ENCODE results near the gene TOB1. TPM values are rescaled to one million over a fixed set of nuclear protein-coding genes. Genes with fewer than 3 reads are reported as not detected.

The TOB1 gene
- total and polyA plus RNA-seq, 2 donors (not counting 1 experiment from before 2014, with no cell fraction given), result 22.0 to 40.5 TPM

GRCh38 chr17:50816771-50817751, 49.1 kb downstream of the TOB1 start:
- Histone ChIP-seq H3K27ac (ENCODE audit: insufficient read depth, low read length) (no peak overlapping the region), H3K4me1 (ENCODE audit: control insufficient read depth, extremely low read depth, insufficient read depth, low read length) (no peaks in the 10 kb centered on the region), H2AFZ (ENCODE audit: low read length) (no peak overlapping the region), H3K9me3 (ENCODE audit: control insufficient read depth, insufficient read depth, low read depth, low read length) (no peaks in the 10 kb centered on the region), H3K9ac (ENCODE audit: insufficient read depth, low read length) (no peak overlapping the region), H3K4me3 (replicated peaks in 1 of 4; ENCODE audit: control extremely low read depth in 1 of 4, insufficient read depth in 1 of 4, low read depth in 3 of 4, low read length in 4 of 4) (no peak overlapping the region), H3K27me3 (ENCODE audit: control insufficient read depth, insufficient read depth, low read length) (peaks cover 10% of the 10 kb centered on the region), H3K79me2 (ENCODE audit: control insufficient read depth, insufficient read depth, low read length) (no peaks in the 10 kb centered on the region), H3K4me2 (ENCODE audit: extremely low read depth, insufficient read depth, low read length) (no peak overlapping the region), H4K20me1 (ENCODE audit: control insufficient read depth, extremely low read depth, insufficient read depth, low read length) (no peaks in the 10 kb centered on the region), H3K36me3 (ENCODE audit: control insufficient read depth, insufficient read depth, low read length) (no peaks in the 10 kb centered on the region)
- peak in 1 of 2 donors; percentile 23 for DNase-seq (ENCODE audit: low read depth in 2 of 2)
- peak; percentile 63 to 78 for TF ChIP-seq CTCF (conservative IDR thresholded peaks at IDR 0.05 in 1 of 2, IDR thresholded peaks at IDR 0.05 in 1 of 2; ENCODE audit: low read depth in 1 of 2, low read length in 2 of 2)
- no peak for TF ChIP-seq EZH2 (IDR thresholded peaks at IDR 0.05; ENCODE audit: low read length, missing control alignments)

- H3K4me2 ChIP-seq (ENCODE audit: extremely low read depth, insufficient read depth, low read length), result no peak overlapping the region
- H3K9ac ChIP-seq (ENCODE audit: insufficient read depth, low read length), result no peak overlapping the region
- no peak for DNase-seq (ENCODE audit: low read depth in 2 of 2)
These were observed 49.9 kb downstream of the TOB1 start for GRCh38 chr17:50816271-50816670.

More at GRCh38 chr17:50816271-50816670, 49.9 kb downstream of the TOB1 start:
- Histone ChIP-seq H2AFZ (ENCODE audit: low read length) (no peak overlapping the region), H3K79me2 (ENCODE audit: control insufficient read depth, insufficient read depth, low read length) (no peaks in the 10 kb centered on the region), H3K4me3 (replicated peaks in 1 of 4; ENCODE audit: control extremely low read depth in 1 of 4, insufficient read depth in 1 of 4, low read depth in 3 of 4, low read length in 4 of 4) (no peak overlapping the region), H3K27me3 (ENCODE audit: control insufficient read depth, insufficient read depth, low read length) (peaks cover 10% of the 10 kb centered on the region), H3K27ac (ENCODE audit: insufficient read depth, low read length) (no peak overlapping the region), H4K20me1 (ENCODE audit: control insufficient read depth, extremely low read depth, insufficient read depth, low read length) (no peaks in the 10 kb centered on the region), H3K36me3 (ENCODE audit: control insufficient read depth, insufficient read depth, low read length) (no peaks in the 10 kb centered on the region), H3K4me1 (ENCODE audit: control insufficient read depth, extremely low read depth, insufficient read depth, low read length) (no peaks in the 10 kb centered on the region), H3K9me3 (ENCODE audit: control insufficient read depth, insufficient read depth, low read depth, low read length) (no peaks in the 10 kb centered on the region)
- TF ChIP-seq CTCF (conservative IDR thresholded peaks at IDR 0.05 in 1 of 2, IDR thresholded peaks at IDR 0.05 in 1 of 2; ENCODE audit: low read depth in 1 of 2, low read length in 2 of 2) (no peak), EZH2 (IDR thresholded peaks at IDR 0.05; ENCODE audit: low read length, missing control alignments) (no peak)

Measured in fibroblast of lung (primary cell).